Activated CD4-positive, CD25-positive, alpha-beta regulatory T cell treated with anti-CD3 and anti-CD28 coated beads, Interleukin-2, amount 50 U/mL, for 24 hours (primary cell): Measurements from ENCODE around the gene MTHFSD.

Experiments
- ATAC-seq, 2 donors: fragments of 150-1000 bp; cut with Tn5 transposase; one replicate each; pipeline ENCODE4 v1.10.0; 2021; ENCODE audit warnings: mild to moderate bottlenecking in 1 of 2, moderate library complexity in 1 of 2

The MTHFSD gene

GRCh38 chr16:86480444-86480843 lies 74.6 kb downstream of the MTHFSD start:
- ATAC-seq: no peak
